GM10266 (cell line): Measurements from ENCODE around the gene DCP1B.

ENCODE experiments used
- DNase-seq: peaks from one replicate; pipeline ENCODE4 v3.0.0; 2012; ENCODE audit errors: extremely low spot score
- TF ChIP-seq, protein P1 (sequence below): IDR thresholded peaks from 2 replicates; pipeline ENCODE4 v1.5.1; 2012; ENCODE audit warnings: mild to moderate bottlenecking, low read depth; ENCODE audit not compliant: control insufficient read depth, insufficient read depth; ENCODE audit errors: missing control alignments

DCP1B gene

GRCh38 chr12:1922985-1923384, 81.3 kb downstream of the DCP1B start:
- DNase-seq: no peak
- TF ChIP-seq, protein P1, sequence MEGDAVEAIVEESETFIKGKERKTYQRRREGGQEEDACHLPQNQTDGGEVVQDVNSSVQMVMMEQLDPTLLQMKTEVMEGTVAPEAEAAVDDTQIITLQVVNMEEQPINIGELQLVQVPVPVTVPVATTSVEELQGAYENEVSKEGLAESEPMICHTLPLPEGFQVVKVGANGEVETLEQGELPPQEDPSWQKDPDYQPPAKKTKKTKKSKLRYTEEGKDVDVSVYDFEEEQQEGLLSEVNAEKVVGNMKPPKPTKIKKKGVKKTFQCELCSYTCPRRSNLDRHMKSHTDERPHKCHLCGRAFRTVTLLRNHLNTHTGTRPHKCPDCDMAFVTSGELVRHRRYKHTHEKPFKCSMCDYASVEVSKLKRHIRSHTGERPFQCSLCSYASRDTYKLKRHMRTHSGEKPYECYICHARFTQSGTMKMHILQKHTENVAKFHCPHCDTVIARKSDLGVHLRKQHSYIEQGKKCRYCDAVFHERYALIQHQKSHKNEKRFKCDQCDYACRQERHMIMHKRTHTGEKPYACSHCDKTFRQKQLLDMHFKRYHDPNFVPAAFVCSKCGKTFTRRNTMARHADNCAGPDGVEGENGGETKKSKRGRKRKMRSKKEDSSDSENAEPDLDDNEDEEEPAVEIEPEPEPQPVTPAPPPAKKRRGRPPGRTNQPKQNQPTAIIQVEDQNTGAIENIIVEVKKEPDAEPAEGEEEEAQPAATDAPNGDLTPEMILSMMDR: no peak

DNA sequence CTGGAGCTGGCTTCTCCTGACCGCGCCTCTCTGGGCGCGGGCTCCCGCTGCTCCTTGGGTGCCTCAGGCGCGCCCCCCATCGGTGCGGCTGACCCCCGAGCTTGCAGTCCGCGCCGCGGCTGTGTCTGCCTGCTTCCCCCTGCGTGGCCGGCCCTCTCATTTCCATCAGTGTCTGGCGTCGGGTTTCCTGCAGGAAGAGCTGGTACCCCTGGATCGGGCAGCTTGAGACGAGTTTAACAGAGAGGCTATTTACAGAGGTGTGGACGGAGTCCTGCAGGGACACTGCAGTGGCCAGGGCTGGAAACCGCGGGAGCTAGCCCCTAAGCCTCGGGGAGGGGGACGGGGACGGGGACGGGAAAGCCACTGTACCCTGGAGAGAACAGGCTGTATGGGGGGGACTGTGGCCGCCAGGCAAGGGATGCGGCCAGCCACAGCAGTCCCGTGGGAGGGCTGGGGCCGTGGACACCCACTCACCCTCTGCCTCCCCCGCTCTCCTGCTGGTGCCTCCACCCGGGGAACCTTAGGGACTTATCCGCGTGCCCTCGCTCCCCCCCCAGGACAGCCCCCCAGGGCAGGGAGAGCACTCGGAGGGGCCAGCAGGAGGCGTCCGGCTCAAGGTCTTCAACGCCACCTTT, 82.1 kb downstream of the DCP1B start:
- DNase-seq: no peak
- TF ChIP-seq, protein P1: no peak

DNA sequence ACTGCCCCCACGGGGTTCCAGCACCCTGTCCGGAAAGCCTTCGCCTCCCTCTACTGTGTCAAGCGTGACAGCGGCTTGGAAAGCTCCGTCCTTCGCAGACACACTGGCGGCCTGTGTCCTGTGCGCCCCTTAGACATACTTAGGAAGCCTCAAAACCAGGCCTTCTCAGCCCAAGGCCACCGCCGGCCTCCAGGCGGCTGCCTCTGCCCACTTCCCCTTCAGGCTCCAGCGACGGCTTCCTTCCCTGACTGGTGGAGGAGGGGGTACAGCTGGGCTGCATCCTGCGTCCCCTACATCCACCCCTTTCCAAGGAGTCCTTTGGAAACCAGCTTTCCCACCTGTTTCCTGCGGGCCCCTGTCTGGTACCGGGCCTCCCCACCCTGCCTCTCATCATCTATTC, 83.3 kb downstream of the DCP1B start:
- TF ChIP-seq, protein P1: no peak
- DNase-seq: peak; percentile 24

DNA sequence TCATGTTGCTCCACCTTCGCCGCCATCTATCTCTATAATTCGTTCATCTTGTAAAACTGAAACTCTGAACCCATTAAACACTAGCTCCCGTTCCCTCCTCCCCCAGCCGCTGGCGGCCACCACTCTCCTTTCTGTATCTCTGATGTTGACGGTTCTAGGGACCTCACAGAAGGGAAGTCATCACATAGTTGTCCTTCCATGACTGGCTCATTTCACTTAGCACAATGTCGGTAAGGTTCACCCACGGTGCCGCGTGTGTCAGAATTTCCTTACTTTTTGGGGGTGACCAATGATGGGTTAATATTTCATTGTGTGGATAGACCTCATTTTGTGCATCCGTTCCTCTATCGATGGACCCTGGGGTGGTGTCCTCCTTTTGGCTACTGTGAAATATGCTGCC, 83.8 kb downstream of the DCP1B start:
- peak; percentile 6 for DNase-seq
- TF ChIP-seq, protein P1: no peak

- DNase-seq: no peak
- TF ChIP-seq, protein P1: no peak
Observed at GRCh38 chr12:1919763-1920162, 84.5 kb downstream of the DCP1B start.

- TF ChIP-seq, protein P1: no peak
- peak; percentile 8 for DNase-seq
Observed at GRCh38 chr12:1919284-1919683, 85.0 kb downstream of the DCP1B start.

- TF ChIP-seq, protein P1: no peak
- DNase-seq: peak; percentile 8
Observed at GRCh38 chr12:1918884-1919236, 85.4 kb downstream of the DCP1B start.
